RPMI8226 (cell line): ENCODE data around the gene GIPC3.
"Not testable (repeated sequence)": the region's sequence is repeated elsewhere in the genome, so short reads cannot be mapped to it uniquely, and the experiment has no call there.

Experiments used
- DNase-seq: peaks from one replicate; pipeline ENCODE4 v3.0.0-alpha.2; 2015

The GIPC3 gene

GRCh38 chr19:3550947-3551791 lies 34.1 kb upstream of the GIPC3 start:
- no peak for DNase-seq

GRCh38 chr19:3551792-3552095 lies 33.5 kb upstream of the GIPC3 start:
- no peak for DNase-seq

GRCh38 chr19:3554254-3555083 lies 30.8 kb upstream of the GIPC3 start:
- no peak for DNase-seq

GRCh38 chr19:3555653-3556422 lies 29.4 kb upstream of the GIPC3 start:
- no peak for DNase-seq

GRCh38 chr19:3556423-3556977 lies 28.8 kb upstream of the GIPC3 start:
- no peak for DNase-seq

GRCh38 chr19:3556978-3557460 lies 28.3 kb upstream of the GIPC3 start:
- peak; percentile 68 for DNase-seq

- peak; percentile 97 for DNase-seq
Measured at GRCh38 chr19:3557461-3558248, 27.6 kb upstream of the GIPC3 start, which contains the start of gene MFSD12. Gene MFSD12 (minus strand): TSS chr19:3557586. CDS start chr19:3557403, 183 bp downstream.

- no peak for DNase-seq
Measured at GRCh38 chr19:3563709-3564524, 21.4 kb upstream of the GIPC3 start.

- no peak for DNase-seq
Measured at GRCh38 chr19:3565139-3565538, 20.1 kb upstream of the GIPC3 start.

GRCh38 chr19:3570042-3570441 lies 15.2 kb upstream of the GIPC3 start:
- DNase-seq, result not testable (repeated sequence)

- no peak for DNase-seq
Measured at GRCh38 chr19:3570606-3571011, 14.7 kb upstream of the GIPC3 start.

- peak; percentile 99 for DNase-seq
Measured at GRCh38 chr19:3572132-3572854, 13.0 kb upstream of the GIPC3 start.

- DNase-seq, result no peak
Measured at GRCh38 chr19:3572855-3573161, 12.5 kb upstream of the GIPC3 start, which contains the start of gene HMG20B. Gene HMG20B (plus strand): TSS chr19:3572944. CDS start chr19:3573310, 366 bp downstream.

- DNase-seq, result peak; percentile 50
Measured at GRCh38 chr19:3573162-3573857, 12.0 kb upstream of the GIPC3 start.

- DNase-seq, result peak; percentile 95
Measured at GRCh38 chr19:3573858-3574637, 11.2 kb upstream of the GIPC3 start.

GRCh38 chr19:3575260-3575741 lies 10.0 kb upstream of the GIPC3 start:
- DNase-seq, result peak; percentile 31

GRCh38 chr19:3575949-3576673 lies 9.2 kb upstream of the GIPC3 start:
- no peak for DNase-seq
